Head of caudate nucleus (tissue), 42 donors: ENCODE measurements around the gene UCK1.
"Not testable (repeated sequence)": the region's sequence is repeated elsewhere in the genome, so short reads cannot be mapped to it uniquely, and the experiment has no call there.

Experiments used
- DNase-seq, 42 donors: peaks; one replicate each; pipeline versions ENCODE4 v3.0.0 to v3.0.0-alpha.2; 2020 to 2021; ENCODE audit warnings: mixed read lengths in 7 of 42
- intact Hi-C: fragments of 100-400 bp; cut with DNase I; formaldehyde crosslinking; loops from one replicate; pipeline ENCODE4 v1.15.0; 2022

Gene UCK1

GRCh38 chr9:131555841-131556673 lies 25.0 kb upstream of the UCK1 start:
- no peak for DNase-seq
- intact Hi-C loops: no loop called here

- intact Hi-C loops: no loop called here
- DNase-seq: no peak
Observed at GRCh38 chr9:131554843-131555351, 23.8 kb upstream of the UCK1 start.

- intact Hi-C loops: no loop called here
- DNase-seq: no peak
Observed at GRCh38 chr9:131554087-131554842, 23.2 kb upstream of the UCK1 start.

GRCh38 chr9:131552030-131552429 lies 21.0 kb upstream of the UCK1 start:
- no peak for DNase-seq
- intact Hi-C loops: no loop called here

- DNase-seq, intact Hi-C loops: not testable (repeated sequence)
Observed at GRCh38 chr9:131550465-131550864, 19.4 kb upstream of the UCK1 start.

GRCh38 chr9:131549186-131549585 lies 18.1 kb upstream of the UCK1 start:
- intact Hi-C loops, DNase-seq: not testable (repeated sequence)

GRCh38 chr9:131546336-131547084 lies 15.4 kb upstream of the UCK1 start:
- intact Hi-C loops: no loop called here

GRCh38 chr9:131545786-131546335 lies 14.8 kb upstream of the UCK1 start:
- intact Hi-C loops: no loop called here
- no peak for DNase-seq

More at GRCh38 chr9:131546336-131547084, 15.4 kb upstream of the UCK1 start:
- peak in 1 of 42 donors; percentile 26 for DNase-seq

GRCh38 chr9:131545003-131545785 lies 14.1 kb upstream of the UCK1 start, which contains the start of gene PRRT1B:
TSS of gene PRRT1B (plus strand) at chr9:131545523. CDS start at chr9:131545616, 93 bp downstream.
- intact Hi-C loops: no loop called here
- DNase-seq: no peak

GRCh38 chr9:131543141-131543540 lies 12.1 kb upstream of the UCK1 start:
- no peak for DNase-seq
- intact Hi-C loops: no loop called here

- intact Hi-C loops: no loop called here
- DNase-seq: no peak
Observed at GRCh38 chr9:131539223-131539923, 8.3 kb upstream of the UCK1 start.

GRCh38 chr9:131537946-131538345 lies 6.9 kb upstream of the UCK1 start:
- no peak for DNase-seq
- intact Hi-C loops: no loop called here

GRCh38 chr9:131534721-131535237 lies 3.7 kb upstream of the UCK1 start:
- intact Hi-C loops: no loop called here

GRCh38 chr9:131530546-131530919 lies 530 bp downstream of the UCK1 start:
- DNase-seq: peak in 4 of 42 donors; percentile 23 to 36 (median 26)
- intact Hi-C loops: no loop called here

More at GRCh38 chr9:131534721-131535237, 3.7 kb upstream of the UCK1 start:
- no peak for DNase-seq

- intact Hi-C loops: loop anchor here (10.0 kb wide), 1 partner anchor 215 kb away; the partner anchor contains the start of gene RAPGEF1
- DNase-seq: no peak
Observed at GRCh38 chr9:131529597-131530545, 1.2 kb downstream of the UCK1 start.

- DNase-seq: no peak
- intact Hi-C loops: loop anchor here (10.0 kb wide), 1 partner anchor 216 kb away; the partner anchor contains the start of gene RAPGEF1
Observed at GRCh38 chr9:131528886-131529505, 2.1 kb downstream of the UCK1 start.
